ENCODE results near the gene LARP4. TPM values are rescaled to one million over a fixed set of nuclear protein-coding genes. Genes with fewer than 3 reads are reported as not detected.

The LARP4 gene
- total and polyA plus RNA-seq, 2 donors (not counting 1 experiment from before 2014, with no cell fraction given): 33.9 TPM

- H3K27ac ChIP-seq (ENCODE audit: insufficient read depth, low read length): no peak overlapping the region
- no peak for DNase-seq (ENCODE audit: low read depth in 2 of 2)
- H3K36me3 ChIP-seq (ENCODE audit: control insufficient read depth, insufficient read depth, low read length): no peaks in the 10 kb centered on the region
- peaks cover 17% of the 10 kb centered on the region for H3K79me2 ChIP-seq (ENCODE audit: control insufficient read depth, insufficient read depth, low read length)
- no peak overlapping the region for H3K9ac ChIP-seq (ENCODE audit: insufficient read depth, low read length)
- no peak overlapping the region for H3K4me3 ChIP-seq (replicated peaks in 1 of 4; ENCODE audit: control extremely low read depth in 1 of 4, insufficient read depth in 1 of 4, low read depth in 3 of 4, low read length in 4 of 4)
- no peaks in the 10 kb centered on the region for H3K27me3 ChIP-seq (ENCODE audit: control insufficient read depth, insufficient read depth, low read length)
- no peak for TF ChIP-seq EZH2 (IDR thresholded peaks at IDR 0.05; ENCODE audit: low read length, missing control alignments)
- TF ChIP-seq CTCF (conservative IDR thresholded peaks at IDR 0.05 in 1 of 2, IDR thresholded peaks at IDR 0.05 in 1 of 2; ENCODE audit: low read depth in 1 of 2, low read length in 2 of 2): no peak
- no peaks in the 10 kb centered on the region for H4K20me1 ChIP-seq (ENCODE audit: control insufficient read depth, extremely low read depth, insufficient read depth, low read length)
- H3K9me3 ChIP-seq (ENCODE audit: control insufficient read depth, insufficient read depth, low read depth, low read length): no peaks in the 10 kb centered on the region
- H3K4me2 ChIP-seq (ENCODE audit: extremely low read depth, insufficient read depth, low read length): no peak overlapping the region
- H3K4me1 ChIP-seq (ENCODE audit: control insufficient read depth, extremely low read depth, insufficient read depth, low read length): peaks cover 2% of the 10 kb centered on the region
- no peak overlapping the region for H2AFZ ChIP-seq (ENCODE audit: low read length)
Observed at GRCh38 chr12:50514526-50515276, 114.0 kb downstream of the LARP4 start.

- H3K27me3 ChIP-seq (ENCODE audit: control insufficient read depth, insufficient read depth, low read length): no peaks in the 10 kb centered on the region
- H3K4me2 ChIP-seq (ENCODE audit: extremely low read depth, insufficient read depth, low read length): no peak overlapping the region
- H3K9me3 ChIP-seq (ENCODE audit: control insufficient read depth, insufficient read depth, low read depth, low read length): no peaks in the 10 kb centered on the region
- no peaks in the 10 kb centered on the region for H3K36me3 ChIP-seq (ENCODE audit: control insufficient read depth, insufficient read depth, low read length)
- H3K9ac ChIP-seq (ENCODE audit: insufficient read depth, low read length): no peak overlapping the region
- no peak for DNase-seq (ENCODE audit: low read depth in 2 of 2)
- H3K4me3 ChIP-seq (replicated peaks in 1 of 4; ENCODE audit: control extremely low read depth in 1 of 4, insufficient read depth in 1 of 4, low read depth in 3 of 4, low read length in 4 of 4): no peak overlapping the region
- no peaks in the 10 kb centered on the region for H4K20me1 ChIP-seq (ENCODE audit: control insufficient read depth, extremely low read depth, insufficient read depth, low read length)
- no peak for TF ChIP-seq CTCF (conservative IDR thresholded peaks at IDR 0.05 in 1 of 2, IDR thresholded peaks at IDR 0.05 in 1 of 2; ENCODE audit: low read depth in 1 of 2, low read length in 2 of 2)
- TF ChIP-seq EZH2 (IDR thresholded peaks at IDR 0.05; ENCODE audit: low read length, missing control alignments): no peak
- peaks cover 16% of the 10 kb centered on the region for H3K79me2 ChIP-seq (ENCODE audit: control insufficient read depth, insufficient read depth, low read length)
- no peak overlapping the region for H2AFZ ChIP-seq (ENCODE audit: low read length)
- H3K4me1 ChIP-seq (ENCODE audit: control insufficient read depth, extremely low read depth, insufficient read depth, low read length): peaks cover 2% of the 10 kb centered on the region
- H3K27ac ChIP-seq (ENCODE audit: insufficient read depth, low read length): no peak overlapping the region
Observed at GRCh38 chr12:50515587-50515986, 114.9 kb downstream of the LARP4 start.

GRCh38 chr12:50517421-50518048, 116.8 kb downstream of the LARP4 start:
- H4K20me1 ChIP-seq (ENCODE audit: control insufficient read depth, extremely low read depth, insufficient read depth, low read length): no peaks in the 10 kb centered on the region
- peak overlapping the region in 1 of 4 experiments; percentile 37 for H3K4me3 ChIP-seq (replicated peaks in 1 of 4; ENCODE audit: control extremely low read depth in 1 of 4, insufficient read depth in 1 of 4, low read depth in 3 of 4, low read length in 4 of 4)
- peak overlapping the region; percentile 57 for H3K27ac ChIP-seq (ENCODE audit: insufficient read depth, low read length)
- H3K79me2 ChIP-seq (ENCODE audit: control insufficient read depth, insufficient read depth, low read length): peaks cover 14% of the 10 kb centered on the region
- no peak for TF ChIP-seq EZH2 (IDR thresholded peaks at IDR 0.05; ENCODE audit: low read length, missing control alignments)
- TF ChIP-seq CTCF (conservative IDR thresholded peaks at IDR 0.05 in 1 of 2, IDR thresholded peaks at IDR 0.05 in 1 of 2; ENCODE audit: low read depth in 1 of 2, low read length in 2 of 2): no peak
- peaks cover 2% of the 10 kb centered on the region for H3K4me1 ChIP-seq (ENCODE audit: control insufficient read depth, extremely low read depth, insufficient read depth, low read length)
- H3K9me3 ChIP-seq (ENCODE audit: control insufficient read depth, insufficient read depth, low read depth, low read length): no peaks in the 10 kb centered on the region
- H3K36me3 ChIP-seq (ENCODE audit: control insufficient read depth, insufficient read depth, low read length): no peaks in the 10 kb centered on the region
- no peak overlapping the region for H3K9ac ChIP-seq (ENCODE audit: insufficient read depth, low read length)
- H3K4me2 ChIP-seq (ENCODE audit: extremely low read depth, insufficient read depth, low read length): peak overlapping the region; percentile 68
- H2AFZ ChIP-seq (ENCODE audit: low read length): peak overlapping the region; percentile 33
- no peaks in the 10 kb centered on the region for H3K27me3 ChIP-seq (ENCODE audit: control insufficient read depth, insufficient read depth, low read length)
- peak; percentile 47 to 70 for DNase-seq (ENCODE audit: low read depth in 2 of 2)
